Measurements from ENCODE around the gene EPB41L2. TPM values are rescaled to one million over a fixed set of nuclear protein-coding genes. Genes with fewer than 3 reads are reported as not detected.

EPB41L2 gene
- total RNA-seq, 4 donors from 2014 or later: 60.1 to 87.2 (median 67.4) TPM

GRCh38 chr6:131065112-131065823 lies 2.2 kb upstream of the EPB41L2 start:
- Histone ChIP-seq H3K27me3 (no peaks in the 10 kb centered on the region), H3K27ac (replicated peaks in 1 of 4) (no peak overlapping the region), H3K9me3 (no peaks in the 10 kb centered on the region), H3K4me3 (no peak overlapping the region), H3K36me3 (no peaks in the 10 kb centered on the region), H3K4me1 (peaks cover 7 to 26% (median 21%) of the 10 kb centered on the region in 4 donors)
- no peak for DNase-seq (ENCODE audit: extremely low spot score)
- intact Hi-C loops (cut with DNase I): loop anchor here (10.0 kb wide), 1 partner anchor 100 kb away; no protein-coding TSS in a partner anchor
- 90% methylated on average over 4 of the region's 4 CpGs for WGBS
- TF ChIP-seq EP300 (IDR thresholded peaks at IDR 0.05) (no peak), POLR2A (IDR thresholded peaks at IDR 0.05; ENCODE audit: low read depth) (no peak), CTCF (IDR thresholded peaks at IDR 0.05) (no peak), POLR2AphosphoS5 (IDR thresholded peaks at IDR 0.05) (no peak)

- TF ChIP-seq POLR2AphosphoS5 (IDR thresholded peaks at IDR 0.05): no peak
- TF ChIP-seq EP300 (IDR thresholded peaks at IDR 0.05): no peak
- no peak for TF ChIP-seq CTCF (IDR thresholded peaks at IDR 0.05)
- no peak for TF ChIP-seq POLR2A (IDR thresholded peaks at IDR 0.05; ENCODE audit: low read depth)
- intact Hi-C loops (cut with DNase I): loop anchor here (5.0 to 10.0 kb wide), 4 partner anchors 62 to 177 kb away; partner anchors contain the start of gene AKAP7
- 19% methylated on average over 8 of the region's 8 CpGs for WGBS
- H3K27ac ChIP-seq (replicated peaks in 1 of 4): peak overlapping the region; percentile 81 to 92 (median 86)
- no peaks in the 10 kb centered on the region for H3K9me3 ChIP-seq
- H3K4me3 ChIP-seq: peak overlapping the region; percentile 91 to 98 (median 98)
- no peak for DNase-seq (ENCODE audit: extremely low spot score)
- no peaks in the 10 kb centered on the region for H3K36me3 ChIP-seq
- peaks cover 7 to 33% (median 22%) of the 10 kb centered on the region in 4 donors for H3K4me1 ChIP-seq
- H3K27me3 ChIP-seq: no peaks in the 10 kb centered on the region
These were observed 773 bp upstream of the EPB41L2 start for GRCh38 chr6:131063764-131064272.

- TF ChIP-seq POLR2A (IDR thresholded peaks at IDR 0.05; ENCODE audit: low read depth): no peak
- no peak for TF ChIP-seq CTCF (IDR thresholded peaks at IDR 0.05)
- TF ChIP-seq EP300 (IDR thresholded peaks at IDR 0.05): no peak
- no peak for TF ChIP-seq POLR2AphosphoS5 (IDR thresholded peaks at IDR 0.05)
- no peak for DNase-seq (ENCODE audit: extremely low spot score)
- Histone ChIP-seq H3K27me3 (no peaks in the 10 kb centered on the region), H3K4me3 (peak overlapping the region; percentile 91 to 98 (median 98)), H3K4me1 (peaks cover 7 to 33% (median 22%) of the 10 kb centered on the region in 4 donors), H3K9me3 (no peaks in the 10 kb centered on the region), H3K27ac (replicated peaks in 1 of 4) (peak overlapping the region; percentile 81 to 92 (median 86)), H3K36me3 (no peaks in the 10 kb centered on the region)
- intact Hi-C loops (cut with DNase I): loop anchor here (5.0 to 10.0 kb wide), 4 partner anchors 60 to 175 kb away; partner anchors contain the start of gene AKAP7
- 0% methylated on average over 27 of the region's 84 CpGs for WGBS
These were observed 611 bp downstream of the EPB41L2 start for GRCh38 chr6:131062241-131063027.

GRCh38 chr6:131061751-131062119 lies 1.3 kb downstream of the EPB41L2 start:
- WGBS: 19% methylated on average over 10 of the region's 10 CpGs
- H3K9me3 ChIP-seq: no peaks in the 10 kb centered on the region
- intact Hi-C loops (cut with DNase I): loop anchor here (5.0 to 10.0 kb wide), 4 partner anchors 59 to 174 kb away; partner anchors contain the start of gene AKAP7
- peaks cover 7 to 33% (median 22%) of the 10 kb centered on the region in 4 donors for H3K4me1 ChIP-seq
- H3K27me3 ChIP-seq: no peaks in the 10 kb centered on the region
- no peaks in the 10 kb centered on the region for H3K36me3 ChIP-seq
- DNase-seq (ENCODE audit: extremely low spot score): no peak
- TF ChIP-seq EP300 (IDR thresholded peaks at IDR 0.05): no peak
- peak overlapping the region; percentile 91 to 98 (median 98) for H3K4me3 ChIP-seq
- H3K27ac ChIP-seq (replicated peaks in 1 of 4): peak overlapping the region; percentile 81 to 92 (median 86)

All from esophagus muscularis mucosa (tissue), 4 donors.